ENCODE data around the gene KPTN.

DNA sequence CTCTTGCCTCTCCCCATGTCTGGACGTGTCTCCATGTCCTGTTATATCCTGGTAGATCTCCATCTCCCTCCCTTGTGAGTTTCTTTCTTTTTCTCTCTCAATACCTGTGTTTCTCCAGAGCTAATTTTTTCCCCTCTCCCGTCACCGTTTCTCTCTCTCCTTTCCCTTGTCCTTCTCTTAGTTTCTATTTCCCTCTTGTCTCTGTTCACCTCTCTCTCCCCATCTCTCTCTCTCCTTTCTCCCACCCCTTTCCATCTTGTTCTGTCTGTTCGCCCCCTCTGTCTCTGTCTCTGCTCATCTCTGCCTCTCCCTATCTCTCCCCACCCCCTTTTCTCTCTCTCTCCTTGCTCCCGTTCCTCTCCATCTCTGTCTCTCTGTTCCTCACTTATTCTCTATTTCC lies 25.3 kb downstream of the KPTN start:
- TF ChIP-seq GTF2F1 (IDR thresholded peaks at IDR 0.05; ENCODE audit: borderline replicate concordance, low read depth, low read length) (no peak), POLR2AphosphoS5 (IDR thresholded peaks at IDR 0.05; ENCODE audit: low read depth, low read length) (no peak)

All from H1 (cell line).